ENCODE results near the gene REX1BD.

GRCh38 chr19:18612772-18613588, 24.4 kb downstream of the REX1BD start, which contains the start of gene TMEM59L:
- no peak for TF ChIP-seq CTCF (conservative IDR thresholded peaks at IDR 0.05; ENCODE audit: low read length)
- TF ChIP-seq EZH2phosphoT487 (IDR thresholded peaks at IDR 0.05; ENCODE audit: borderline replicate concordance): no peak
